ENCODE results near the gene PNMA8B. TPM values are rescaled to one million over a fixed set of nuclear protein-coding genes. Genes with fewer than 3 reads are reported as not detected.

The PNMA8B gene
- polyA plus RNA-seq, 1 of the 3 experiments (the other 2 are of a cell fraction), result 0.92 TPM

DNA sequence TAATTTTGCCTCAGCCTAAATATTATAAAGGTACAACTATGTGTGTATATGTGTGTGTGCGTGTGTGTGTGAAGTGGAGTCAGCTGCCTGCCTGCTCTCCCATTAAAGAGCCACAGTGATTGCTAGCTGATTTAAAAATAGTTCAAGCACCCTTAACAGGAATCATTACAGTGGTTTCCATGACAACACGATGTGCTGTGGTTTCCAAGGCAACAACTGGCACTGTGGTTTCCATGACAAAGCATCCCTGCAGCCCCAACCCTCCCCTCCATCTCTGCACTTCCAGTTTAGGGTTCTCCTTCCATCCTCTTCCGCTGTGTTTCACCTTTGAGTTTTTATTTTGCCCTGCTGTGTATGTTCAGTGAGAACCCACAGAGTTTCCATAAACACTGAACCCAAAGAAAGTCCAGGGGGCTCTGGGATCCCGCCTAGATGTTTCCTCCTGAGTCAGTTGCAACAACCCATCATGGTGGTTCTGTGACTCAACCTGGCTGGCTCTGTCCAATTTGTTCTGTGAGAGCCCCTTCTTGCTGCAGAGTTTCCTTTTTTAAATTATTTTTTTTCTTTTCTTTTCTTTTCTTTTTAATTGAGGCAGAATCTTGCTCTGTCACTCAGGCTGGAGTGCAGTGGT, 17.2 kb downstream of the PNMA8B start (continued):
- TF ChIP-seq, protein P1, sequence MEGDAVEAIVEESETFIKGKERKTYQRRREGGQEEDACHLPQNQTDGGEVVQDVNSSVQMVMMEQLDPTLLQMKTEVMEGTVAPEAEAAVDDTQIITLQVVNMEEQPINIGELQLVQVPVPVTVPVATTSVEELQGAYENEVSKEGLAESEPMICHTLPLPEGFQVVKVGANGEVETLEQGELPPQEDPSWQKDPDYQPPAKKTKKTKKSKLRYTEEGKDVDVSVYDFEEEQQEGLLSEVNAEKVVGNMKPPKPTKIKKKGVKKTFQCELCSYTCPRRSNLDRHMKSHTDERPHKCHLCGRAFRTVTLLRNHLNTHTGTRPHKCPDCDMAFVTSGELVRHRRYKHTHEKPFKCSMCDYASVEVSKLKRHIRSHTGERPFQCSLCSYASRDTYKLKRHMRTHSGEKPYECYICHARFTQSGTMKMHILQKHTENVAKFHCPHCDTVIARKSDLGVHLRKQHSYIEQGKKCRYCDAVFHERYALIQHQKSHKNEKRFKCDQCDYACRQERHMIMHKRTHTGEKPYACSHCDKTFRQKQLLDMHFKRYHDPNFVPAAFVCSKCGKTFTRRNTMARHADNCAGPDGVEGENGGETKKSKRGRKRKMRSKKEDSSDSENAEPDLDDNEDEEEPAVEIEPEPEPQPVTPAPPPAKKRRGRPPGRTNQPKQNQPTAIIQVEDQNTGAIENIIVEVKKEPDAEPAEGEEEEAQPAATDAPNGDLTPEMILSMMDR (IDR thresholded peaks at IDR 0.05), result no peak
- no peak for TF ChIP-seq JUND (IDR thresholded peaks at IDR 0.05)

DNA sequence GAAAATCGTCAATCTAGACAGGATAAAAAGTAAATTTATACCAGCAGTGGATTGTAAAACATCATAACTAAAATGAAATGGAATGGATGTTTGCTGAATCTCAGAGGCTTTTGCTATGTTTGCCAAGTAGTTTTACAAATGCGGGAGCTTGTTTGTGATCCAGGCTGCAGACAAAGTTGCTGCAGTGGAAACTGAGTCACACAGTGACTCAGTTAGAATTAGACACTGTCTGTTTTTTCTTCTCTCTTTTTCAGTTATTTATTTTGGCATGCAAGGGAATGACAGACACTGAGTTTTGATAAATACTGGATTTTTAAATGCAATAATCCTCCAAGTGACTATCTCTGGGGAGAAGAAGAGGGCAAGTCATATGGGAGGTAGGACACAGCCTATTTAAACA, 19.7 kb downstream of the PNMA8B start:
- Histone ChIP-seq H3K4me1 (ENCODE audit: control insufficient read depth in 1 of 2, insufficient read depth in 2 of 2, low read depth in 1 of 2, low read length in 1 of 2) (peaks cover 8 to 14% of the 10 kb centered on the region in 2 experiments; a peak in 2 of 4 replicates), H4K20me1 (ENCODE audit: insufficient read depth) (no peaks in the 10 kb centered on the region), H3K4me3 (ENCODE audit: low read depth in 2 of 2, low read length in 1 of 2) (no peak overlapping the region), H3K27me3 (ENCODE audit: insufficient read depth) (no peaks in the 10 kb centered on the region), H3K36me3 (replicated peaks in 1 of 2; ENCODE audit: control insufficient read depth in 1 of 2, insufficient read depth in 2 of 2, low read length in 1 of 2) (no peaks in the 10 kb centered on the region), H3K79me2 (ENCODE audit: insufficient read depth) (no peaks in the 10 kb centered on the region), H3K9me2 (no peaks in the 10 kb centered on the region), H3K27ac (ENCODE audit: low read depth in 2 of 2, low read length in 1 of 2) (peak overlapping the region in 1 of 2 experiments; percentile 44; a peak in 2 of 4 replicates), H3F3A (replicated peaks; ENCODE audit: insufficient read depth) (peaks cover 25% of the 10 kb centered on the region), H3K4me2 (0 out of 2 replicates have a peak overlapping the region, but pooled peaks have one; percentile 28), H3K9me3 (no peaks in the 10 kb centered on the region), H2AFZ (ENCODE audit: low read depth) (no peak overlapping the region; the same call in 1 of the 2 replicates), H3K9ac (no peak overlapping the region)
- TF ChIP-seq NFIC (IDR thresholded peaks at IDR 0.05; ENCODE audit: borderline replicate concordance) (0 out of 2 replicates have a peak, but pooled peaks have one; percentile 10), MXI1 (IDR thresholded peaks at IDR 0.05; ENCODE audit: low read depth, low read length) (no peak), SMC3 (IDR thresholded peaks at IDR 0.05; ENCODE audit: low read depth, low read length) (no peak), TCF12 (IDR thresholded peaks at IDR 0.05) (peak; percentile 24; the same call in 1 of the 2 replicates)
- TF ChIP-seq, protein P2, sequence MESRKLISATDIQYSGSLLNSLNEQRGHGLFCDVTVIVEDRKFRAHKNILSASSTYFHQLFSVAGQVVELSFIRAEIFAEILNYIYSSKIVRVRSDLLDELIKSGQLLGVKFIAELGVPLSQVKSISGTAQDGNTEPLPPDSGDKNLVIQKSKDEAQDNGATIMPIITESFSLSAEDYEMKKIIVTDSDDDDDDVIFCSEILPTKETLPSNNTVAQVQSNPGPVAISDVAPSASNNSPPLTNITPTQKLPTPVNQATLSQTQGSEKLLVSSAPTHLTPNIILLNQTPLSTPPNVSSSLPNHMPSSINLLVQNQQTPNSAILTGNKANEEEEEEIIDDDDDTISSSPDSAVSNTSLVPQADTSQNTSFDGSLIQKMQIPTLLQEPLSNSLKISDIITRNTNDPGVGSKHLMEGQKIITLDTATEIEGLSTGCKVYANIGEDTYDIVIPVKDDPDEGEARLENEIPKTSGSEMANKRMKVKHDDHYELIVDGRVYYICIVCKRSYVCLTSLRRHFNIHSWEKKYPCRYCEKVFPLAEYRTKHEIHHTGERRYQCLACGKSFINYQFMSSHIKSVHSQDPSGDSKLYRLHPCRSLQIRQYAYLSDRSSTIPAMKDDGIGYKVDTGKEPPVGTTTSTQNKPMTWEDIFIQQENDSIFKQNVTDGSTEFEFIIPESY (IDR thresholded peaks at IDR 0.05; ENCODE audit: borderline replicate concordance, low read depth), result no peak
- POLR2A ChIA-PET, result no interaction called here
- CTCF ChIA-PET, result interaction anchor here (0.9 to 24.7 kb wide), 4 partner anchors 13 to 196 kb away, joined by 3 to 463 read pairs (median 6); no protein-coding TSS in a partner anchor
- WGBS (ENCODE audit: low lambda C conversion rate), result 39% methylated on average over 2 of the region's 2 CpGs
- DNase-seq, result no peak

DNA sequence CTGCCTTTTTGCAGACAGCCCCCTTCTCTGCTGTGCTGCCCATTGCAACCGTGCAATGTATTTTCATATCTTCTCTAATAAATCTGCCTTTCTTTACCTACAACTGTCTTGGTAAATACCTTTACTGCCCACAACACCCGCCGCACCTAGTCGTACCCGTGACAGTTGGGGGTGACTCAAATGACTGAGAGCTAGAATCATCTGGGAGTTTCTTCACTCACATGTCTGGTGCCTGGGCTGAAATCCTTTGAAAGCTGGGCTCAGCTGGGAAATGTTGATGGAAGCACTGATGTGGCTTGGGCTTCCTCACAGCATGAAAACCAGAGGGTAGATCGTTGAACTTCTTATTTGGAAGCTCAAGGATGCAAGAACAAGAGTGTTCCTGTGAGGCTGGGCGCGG, 21.5 kb downstream of the PNMA8B start:
- Histone ChIP-seq H2AFZ (ENCODE audit: low read depth) (no peak overlapping the region), H3K9me3 (no peaks in the 10 kb centered on the region), H3F3A (replicated peaks; ENCODE audit: insufficient read depth) (peaks cover 25% of the 10 kb centered on the region), H3K4me1 (ENCODE audit: control insufficient read depth in 1 of 2, insufficient read depth in 2 of 2, low read depth in 1 of 2, low read length in 1 of 2) (peaks cover 14 to 15% of the 10 kb centered on the region in 2 experiments; a peak in 2 of 4 replicates), H4K20me1 (ENCODE audit: insufficient read depth) (no peaks in the 10 kb centered on the region), H3K27ac (ENCODE audit: low read depth in 2 of 2, low read length in 1 of 2) (no peak overlapping the region), H3K4me2 (no peak overlapping the region), H3K9me2 (no peaks in the 10 kb centered on the region), H3K4me3 (ENCODE audit: low read depth in 2 of 2, low read length in 1 of 2) (no peak overlapping the region), H3K27me3 (ENCODE audit: insufficient read depth) (no peaks in the 10 kb centered on the region), H3K36me3 (replicated peaks in 1 of 2; ENCODE audit: control insufficient read depth in 1 of 2, insufficient read depth in 2 of 2, low read length in 1 of 2) (no peaks in the 10 kb centered on the region), H3K79me2 (ENCODE audit: insufficient read depth) (peaks cover 8% of the 10 kb centered on the region; the same call in 1 of the 2 replicates), H3K9ac (no peak overlapping the region)
- POLR2A ChIA-PET, result no interaction called here
- 86% methylated on average over 8 of the region's 8 CpGs for WGBS (ENCODE audit: low lambda C conversion rate)
- CTCF ChIA-PET, result interaction anchor here (0.5 to 24.7 kb wide), 6 partner anchors 10 to 178 kb away, joined by 3 to 463 read pairs (median 5); partner anchors contain the start of gene HIF3A
- no peak for DNase-seq
- TF ChIP-seq JUND (IDR thresholded peaks at IDR 0.05), result no peak
- TF ChIP-seq, protein P3, sequence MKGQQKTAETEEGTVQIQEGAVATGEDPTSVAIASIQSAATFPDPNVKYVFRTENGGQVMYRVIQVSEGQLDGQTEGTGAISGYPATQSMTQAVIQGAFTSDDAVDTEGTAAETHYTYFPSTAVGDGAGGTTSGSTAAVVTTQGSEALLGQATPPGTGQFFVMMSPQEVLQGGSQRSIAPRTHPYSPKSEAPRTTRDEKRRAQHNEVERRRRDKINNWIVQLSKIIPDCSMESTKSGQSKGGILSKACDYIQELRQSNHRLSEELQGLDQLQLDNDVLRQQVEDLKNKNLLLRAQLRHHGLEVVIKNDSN (IDR thresholded peaks at IDR 0.05; ENCODE audit: borderline replicate concordance, low read depth), result no peak
- no peak for TF ChIP-seq YY1 (IDR thresholded peaks at IDR 0.05; ENCODE audit: low read depth)
- no peak for TF ChIP-seq EP300 (IDR thresholded peaks at IDR 0.05; ENCODE audit: borderline replicate concordance in 1 of 2, low read depth in 1 of 2, low read length in 1 of 2)
- TF ChIP-seq FOXJ3 (CRISPR knock-in tag; IDR thresholded peaks at IDR 0.05), result no peak
- TF ChIP-seq, protein P4, sequence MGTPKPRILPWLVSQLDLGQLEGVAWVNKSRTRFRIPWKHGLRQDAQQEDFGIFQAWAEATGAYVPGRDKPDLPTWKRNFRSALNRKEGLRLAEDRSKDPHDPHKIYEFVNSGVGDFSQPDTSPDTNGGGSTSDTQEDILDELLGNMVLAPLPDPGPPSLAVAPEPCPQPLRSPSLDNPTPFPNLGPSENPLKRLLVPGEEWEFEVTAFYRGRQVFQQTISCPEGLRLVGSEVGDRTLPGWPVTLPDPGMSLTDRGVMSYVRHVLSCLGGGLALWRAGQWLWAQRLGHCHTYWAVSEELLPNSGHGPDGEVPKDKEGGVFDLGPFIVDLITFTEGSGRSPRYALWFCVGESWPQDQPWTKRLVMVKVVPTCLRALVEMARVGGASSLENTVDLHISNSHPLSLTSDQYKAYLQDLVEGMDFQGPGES (IDR thresholded peaks at IDR 0.05; ENCODE audit: low read depth, low read length), result no peak
- no peak for TF ChIP-seq FOXM1 (IDR thresholded peaks at IDR 0.05; ENCODE audit: low read depth)
- TF ChIP-seq, protein P5, sequence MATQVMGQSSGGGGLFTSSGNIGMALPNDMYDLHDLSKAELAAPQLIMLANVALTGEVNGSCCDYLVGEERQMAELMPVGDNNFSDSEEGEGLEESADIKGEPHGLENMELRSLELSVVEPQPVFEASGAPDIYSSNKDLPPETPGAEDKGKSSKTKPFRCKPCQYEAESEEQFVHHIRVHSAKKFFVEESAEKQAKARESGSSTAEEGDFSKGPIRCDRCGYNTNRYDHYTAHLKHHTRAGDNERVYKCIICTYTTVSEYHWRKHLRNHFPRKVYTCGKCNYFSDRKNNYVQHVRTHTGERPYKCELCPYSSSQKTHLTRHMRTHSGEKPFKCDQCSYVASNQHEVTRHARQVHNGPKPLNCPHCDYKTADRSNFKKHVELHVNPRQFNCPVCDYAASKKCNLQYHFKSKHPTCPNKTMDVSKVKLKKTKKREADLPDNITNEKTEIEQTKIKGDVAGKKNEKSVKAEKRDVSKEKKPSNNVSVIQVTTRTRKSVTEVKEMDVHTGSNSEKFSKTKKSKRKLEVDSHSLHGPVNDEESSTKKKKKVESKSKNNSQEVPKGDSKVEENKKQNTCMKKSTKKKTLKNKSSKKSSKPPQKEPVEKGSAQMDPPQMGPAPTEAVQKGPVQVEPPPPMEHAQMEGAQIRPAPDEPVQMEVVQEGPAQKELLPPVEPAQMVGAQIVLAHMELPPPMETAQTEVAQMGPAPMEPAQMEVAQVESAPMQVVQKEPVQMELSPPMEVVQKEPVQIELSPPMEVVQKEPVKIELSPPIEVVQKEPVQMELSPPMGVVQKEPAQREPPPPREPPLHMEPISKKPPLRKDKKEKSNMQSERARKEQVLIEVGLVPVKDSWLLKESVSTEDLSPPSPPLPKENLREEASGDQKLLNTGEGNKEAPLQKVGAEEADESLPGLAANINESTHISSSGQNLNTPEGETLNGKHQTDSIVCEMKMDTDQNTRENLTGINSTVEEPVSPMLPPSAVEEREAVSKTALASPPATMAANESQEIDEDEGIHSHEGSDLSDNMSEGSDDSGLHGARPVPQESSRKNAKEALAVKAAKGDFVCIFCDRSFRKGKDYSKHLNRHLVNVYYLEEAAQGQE (IDR thresholded peaks at IDR 0.05; ENCODE audit: low read depth, low read length), result no peak
- no peak for TF ChIP-seq POLR2AphosphoS5 (IDR thresholded peaks at IDR 0.05; ENCODE audit: low read depth, low read length)
